Stimulated activated naive CD4-positive, alpha-beta T cell (primary cell): ENCODE measurements around the gene PRICKLE2.

Experiments used
- DNase-seq, 6 experiments: peaks; one replicate each; lab custom pipeline; 2025; lab: John Stamatoyannopoulos, UW

PRICKLE2 gene

DNA sequence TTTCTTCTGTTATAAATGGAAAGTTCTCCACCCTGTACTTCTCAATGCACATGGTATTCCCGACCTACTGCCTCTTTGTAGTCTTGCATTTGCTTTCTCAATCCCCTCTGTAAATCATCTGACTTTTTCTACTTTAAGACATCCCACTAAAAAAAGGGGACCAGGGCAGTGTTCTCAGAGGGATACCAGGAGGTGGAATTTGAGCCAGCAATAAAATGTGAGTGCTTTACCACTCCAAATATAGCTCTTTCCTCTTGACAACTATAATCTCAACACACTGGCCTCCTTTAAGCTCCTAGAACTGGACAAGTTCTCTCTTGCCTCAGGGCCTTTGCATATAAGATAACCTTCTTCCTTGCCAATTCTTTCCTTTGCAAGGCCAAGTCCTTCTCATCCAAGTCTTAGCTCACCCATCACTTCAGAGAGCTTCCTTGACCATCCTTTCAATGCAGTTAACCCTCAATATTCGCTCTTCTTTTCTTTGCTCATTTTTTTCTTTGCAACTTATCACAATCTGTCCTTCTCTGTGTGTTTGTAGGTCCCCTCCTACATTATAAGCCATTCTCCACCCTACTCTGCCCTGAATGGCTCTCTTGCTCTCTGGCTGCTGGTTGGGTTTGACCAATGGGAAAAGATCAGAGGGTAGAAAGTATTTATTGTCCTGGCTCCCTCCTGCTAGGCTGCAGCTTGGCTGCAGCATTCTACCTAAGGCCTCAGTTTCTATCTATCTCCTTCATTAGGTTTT is 93.4 kb downstream of the PRICKLE2 start:
- DNase-seq, result no peak

GRCh38 chr3:64130436-64130835 is 94.8 kb downstream of the PRICKLE2 start:
- DNase-seq, result no peak

- no peak for DNase-seq
Observed at GRCh38 chr3:64129581-64129980, 95.7 kb downstream of the PRICKLE2 start.

- DNase-seq, result no peak
Observed at GRCh38 chr3:64129106-64129505, 96.2 kb downstream of the PRICKLE2 start.

DNA sequence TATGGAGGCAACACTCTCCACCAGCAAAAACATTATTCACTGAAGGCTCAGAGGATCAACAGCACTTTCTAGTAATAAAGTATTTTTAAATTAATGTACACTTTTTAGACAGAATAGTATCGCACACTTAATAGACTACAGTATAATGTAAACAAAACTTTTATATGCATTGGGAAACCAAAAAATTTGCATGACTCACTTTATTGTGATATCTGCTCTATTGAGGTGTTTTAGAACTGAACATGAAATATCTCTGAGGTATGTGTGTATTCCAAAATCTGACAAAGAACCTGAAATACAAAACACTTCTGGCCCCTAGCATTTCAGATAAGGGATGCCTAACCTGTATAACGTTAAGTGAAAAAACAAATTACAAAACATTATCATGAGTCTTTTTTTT is 99.7 kb downstream of the PRICKLE2 start:
- no peak for DNase-seq

- DNase-seq, result no peak
Observed at GRCh38 chr3:64123931-64124330, 101.3 kb downstream of the PRICKLE2 start.

- DNase-seq, result no peak
Observed at GRCh38 chr3:64122476-64122875, 102.8 kb downstream of the PRICKLE2 start.

- no peak for DNase-seq
Observed at GRCh38 chr3:64121750-64122311, 103.4 kb downstream of the PRICKLE2 start.

GRCh38 chr3:64120876-64121275 is 104.4 kb downstream of the PRICKLE2 start:
- DNase-seq, result no peak

- no peak for DNase-seq
Observed at GRCh38 chr3:64117483-64117882, 107.8 kb downstream of the PRICKLE2 start.

GRCh38 chr3:64114651-64115050 is 110.6 kb downstream of the PRICKLE2 start:
- DNase-seq, result no peak

GRCh38 chr3:64111872-64112271 is 113.4 kb downstream of the PRICKLE2 start:
- no peak for DNase-seq

DNA sequence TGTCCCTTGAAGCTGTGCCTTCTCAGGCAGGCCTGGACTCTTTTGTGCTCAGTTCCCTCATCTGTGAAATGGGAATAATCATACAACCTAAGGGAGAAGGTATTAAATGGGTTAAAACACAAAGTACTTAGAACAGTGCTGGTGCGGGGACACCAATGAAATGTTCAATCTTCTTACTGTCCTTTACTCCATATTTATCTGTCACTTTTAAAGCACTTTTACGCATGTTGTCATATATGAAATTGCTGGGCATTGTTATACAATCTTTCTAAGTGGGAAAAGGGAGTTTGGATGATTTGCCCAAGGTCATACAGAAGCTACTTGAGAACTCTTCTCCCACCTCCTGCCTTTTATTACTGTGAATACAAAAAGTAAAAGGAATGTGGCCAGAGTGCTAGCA is 114.2 kb downstream of the PRICKLE2 start:
- no peak for DNase-seq

GRCh38 chr3:64110071-64110470 is 115.2 kb downstream of the PRICKLE2 start:
- no peak for DNase-seq

- no peak for DNase-seq
Observed at GRCh38 chr3:64109438-64109837, 115.8 kb downstream of the PRICKLE2 start.

- no peak for DNase-seq
Observed at GRCh38 chr3:64108784-64109317, 116.4 kb downstream of the PRICKLE2 start.

DNA sequence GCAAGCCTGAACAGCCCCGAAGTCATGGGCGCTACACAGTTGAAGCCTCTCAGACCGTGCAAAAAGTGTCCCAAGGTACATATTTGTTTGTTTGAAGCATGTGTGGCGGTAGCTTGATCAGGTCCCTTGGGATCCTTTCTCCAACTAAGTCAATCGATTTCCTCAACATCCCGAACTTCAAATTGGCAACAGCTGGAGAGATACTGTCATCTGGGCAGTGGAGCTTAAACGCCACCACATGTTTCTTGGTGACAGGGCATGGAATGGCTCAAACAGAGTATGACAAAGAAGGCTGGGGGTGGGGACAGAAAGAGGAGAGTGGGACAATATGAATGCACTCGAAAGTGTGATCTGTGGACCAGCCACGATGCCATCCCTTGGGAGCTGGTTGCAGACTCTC is 117.0 kb downstream of the PRICKLE2 start:
- no peak for DNase-seq

DNA sequence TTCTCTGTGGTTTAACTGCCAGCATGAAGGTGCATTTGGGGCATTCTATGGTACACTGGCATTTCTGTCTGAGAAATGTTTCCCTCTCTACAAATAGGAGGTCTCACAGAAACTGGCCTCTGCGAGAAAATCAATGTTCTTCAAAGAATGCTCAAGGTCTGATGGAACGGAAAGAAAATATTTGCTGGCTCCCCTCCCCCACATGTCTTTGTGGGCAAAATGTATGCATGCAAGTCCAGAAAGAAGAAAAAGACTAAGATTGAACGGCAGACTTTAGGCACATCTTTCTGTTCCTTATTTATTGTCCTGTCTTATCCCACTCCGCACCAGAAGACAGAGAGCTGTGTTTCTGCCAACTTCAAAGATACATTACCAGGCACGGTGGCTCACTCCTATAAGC is 118.1 kb downstream of the PRICKLE2 start:
- DNase-seq, result no peak

DNA sequence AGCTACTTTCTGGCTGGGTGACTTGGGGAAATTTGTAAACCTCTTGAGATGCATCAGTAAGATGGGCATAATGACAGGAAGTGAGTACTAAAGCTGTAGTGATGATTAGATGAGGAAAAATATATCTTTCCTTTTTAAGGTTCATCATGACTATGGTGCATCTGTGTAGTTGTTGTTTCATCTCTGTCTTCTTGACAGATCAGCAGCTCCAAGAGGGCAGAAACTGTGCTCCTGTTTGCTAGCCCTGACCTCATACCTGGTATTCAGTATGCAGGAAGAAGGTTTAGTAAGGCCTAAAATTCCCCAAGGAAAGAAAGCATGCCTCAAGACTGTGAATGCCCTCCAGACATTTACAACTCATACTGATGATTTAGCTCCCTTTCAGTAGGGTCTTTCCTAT is 119.5 kb downstream of the PRICKLE2 start:
- no peak for DNase-seq

- no peak for DNase-seq
Observed at GRCh38 chr3:64104691-64105111, 120.6 kb downstream of the PRICKLE2 start.

GRCh38 chr3:64104006-64104405 is 121.3 kb downstream of the PRICKLE2 start:
- DNase-seq, result no peak

GRCh38 chr3:64103131-64103530 is 122.1 kb downstream of the PRICKLE2 start:
- no peak for DNase-seq

- no peak for DNase-seq
Observed at GRCh38 chr3:64102147-64102546, 123.1 kb downstream of the PRICKLE2 start.

GRCh38 chr3:64099316-64099715 is 126.0 kb downstream of the PRICKLE2 start:
- DNase-seq, result no peak
